ENCODE results near the gene ADAMTSL1. TPM values are rescaled to one million over a fixed set of nuclear protein-coding genes. Genes with fewer than 3 reads are reported as not detected.

Gene ADAMTSL1
- total and polyA plus RNA-seq, 2 of the 13 experiments (the other 11 are each of a cell fraction or from before 2014, with no cell fraction given) = not detected

GRCh38 chr9:18887546-18887945, 413.6 kb downstream of the ADAMTSL1 start:
- TF ChIP-seq ZZZ3 (CRISPR knock-in tag; IDR thresholded peaks at IDR 0.05; ENCODE audit: borderline replicate concordance) = no peak
- no peak for TF ChIP-seq ZNF616 (CRISPR knock-in tag; IDR thresholded peaks at IDR 0.05; ENCODE audit: low read depth)
- no peak for TF ChIP-seq ZNF18 (CRISPR knock-in tag; IDR thresholded peaks at IDR 0.05; ENCODE audit: insufficient replicate concordance)
- TF ChIP-seq IKZF4 (CRISPR knock-in tag; IDR thresholded peaks at IDR 0.05; ENCODE audit: borderline replicate concordance, low read depth, not compliant biosample characterization) = no peak
- TF ChIP-seq KDM5B (CRISPR knock-in tag; IDR thresholded peaks at IDR 0.05; ENCODE audit: borderline replicate concordance) = no peak
- TF ChIP-seq MIXL1 (CRISPR knock-in tag; IDR thresholded peaks at IDR 0.05) = no peak
- TF ChIP-seq ZNF556 (CRISPR knock-in tag; IDR thresholded peaks at IDR 0.05; ENCODE audit: borderline replicate concordance) = no peak
- no peak for TF ChIP-seq ZSCAN25 (CRISPR knock-in tag; IDR thresholded peaks at IDR 0.05)
- no peak for TF ChIP-seq ZNF280D (CRISPR knock-in tag; IDR thresholded peaks at IDR 0.05)
- no peak for TF ChIP-seq CEBPB (IDR thresholded peaks at IDR 0.05; ENCODE audit: borderline replicate concordance, low read depth, low read length)
- TF ChIP-seq ZNF232 (CRISPR knock-in tag; IDR thresholded peaks at IDR 0.05; ENCODE audit: borderline replicate concordance) = no peak
- TF ChIP-seq AGO2 (optimal IDR thresholded peaks at IDR 0.05; ENCODE audit: low read depth, low read length) = no peak
- Histone ChIP-seq H3K27ac (ENCODE audit: extremely low read length, insufficient read depth, low read length) (no peak overlapping the region), H3K4me2 (ENCODE audit: low read depth, low read length) (no peak overlapping the region), H2AFZ (ENCODE audit: low read length) (no peak overlapping the region), H3K9ac (ENCODE audit: insufficient read depth, low read depth, low read length) (no peak overlapping the region), H3K4me1 (ENCODE audit: insufficient read depth, low read length) (no peaks in the 10 kb centered on the region), H3K4me3 (replicated peaks in 1 of 3; ENCODE audit: insufficient read depth in 1 of 3, low read depth in 2 of 3, low read length in 3 of 3) (no peak overlapping the region), H4K20me1 (ENCODE audit: insufficient read depth, low read length) (no peaks in the 10 kb centered on the region), H3K79me2 (ENCODE audit: insufficient read depth, low read length) (no peaks in the 10 kb centered on the region), H3K27me3 (ENCODE audit: control insufficient read depth in 1 of 2, insufficient read depth in 2 of 2, low read length in 2 of 2) (peaks cover 0 to 6% of the 10 kb centered on the region in 2 experiments; a peak in 1 of 5 replicates), H3K9me3 (ENCODE audit: low read length) (no peaks in the 10 kb centered on the region), H3K36me3 (replicated peaks in 1 of 2; ENCODE audit: control insufficient read depth in 1 of 2, insufficient read depth in 2 of 2, low read length in 2 of 2) (no peaks in the 10 kb centered on the region)
- no TSS peak for BruUV-seq (replicated peaks)
- DNase-seq (ENCODE audit: low spot score) (no peak), ATAC-seq (no peak), FAIRE-seq (no peak)
- intact Hi-C loops (cut with micrococcal nuclease; ENCODE audit: unreplicated experiment) (no loop called here), in situ Hi-C loops (cut with HindIII; ENCODE audit: extremely low pct_ligation_motif_present, low pct_unique_long_range_greater_than_20kb) (no loop called here)
- 50% methylated on average over 1 of the region's 1 CpG for WGBS (ENCODE audit: low lambda C conversion rate)
- ChIA-PET CTCF (ENCODE audit: low intra/inter-chr PET ratio, low total read pairs) (no interaction called here), POLR2A (no interaction called here)

Measured in HepG2 (cell line).